ENCODE data around the gene NLRC3.

Gene NLRC3

GRCh38 chr16:3548445-3548844 lies 28.8 kb downstream of the NLRC3 start:
- no peak overlapping the region for H3K4me2 ChIP-seq
- H3K36me3 ChIP-seq, result peaks cover 13 to 100% (median 94%) of the 10 kb centered on the region in 11 experiments; a peak in 21 of 22 replicates
- peaks cover 0 to 8% (median 0%) of the 10 kb centered on the region in 11 experiments; a peak in 4 of 22 replicates for H3K9me3 ChIP-seq (replicated peaks in 1 of 11)
- no peak overlapping the region for H3K4me3 ChIP-seq
- H3K27ac ChIP-seq, result no peak overlapping the region
- TF ChIP-seq Cebpa-rat (IDR thresholded peaks at IDR 0.05), result no peak
- peaks cover 0 to 14% (median 10%) of the 10 kb centered on the region in 10 experiments; a peak in 13 of 20 replicates for H3K4me1 ChIP-seq
- no peaks in the 10 kb centered on the region for H3K27me3 ChIP-seq
- H4K20me1 ChIP-seq, result peaks cover 0 to 25% (median 4%) of the 10 kb centered on the region in 11 experiments; a peak in 6 of 22 replicates
- H3K9ac ChIP-seq, result no peak overlapping the region

GRCh38 chr16:3546986-3547682 lies 30.1 kb downstream of the NLRC3 start:
- Histone ChIP-seq H3K4me2 (no peak overlapping the region), H3K27me3 (no peaks in the 10 kb centered on the region), H3K9ac (no peak overlapping the region), H3K4me1 (peaks cover 0 to 15% (median 8%) of the 10 kb centered on the region in 10 experiments; a peak in 12 of 20 replicates), H3K9me3 (replicated peaks in 1 of 11) (peaks cover 0 to 4% (median 0%) of the 10 kb centered on the region in 11 experiments; a peak in 4 of 22 replicates), H3K4me3 (no peak overlapping the region), H3K27ac (no peak overlapping the region), H4K20me1 (peaks cover 0 to 34% (median 4%) of the 10 kb centered on the region in 11 experiments; a peak in 7 of 22 replicates), H3K36me3 (peaks cover 13 to 100% (median 90%) of the 10 kb centered on the region in 11 experiments; a peak in 21 of 22 replicates)
- TF ChIP-seq Cebpa-rat (IDR thresholded peaks at IDR 0.05), result no peak

GRCh38 chr16:3542601-3543373 lies 34.4 kb downstream of the NLRC3 start:
- H3K4me1 ChIP-seq, result peaks cover 0 to 20% (median 10%) of the 10 kb centered on the region in 10 experiments; a peak in 11 of 20 replicates
- H3K9me3 ChIP-seq (replicated peaks in 1 of 11), result no peaks in the 10 kb centered on the region
- no peak overlapping the region for H3K4me3 ChIP-seq
- H3K27me3 ChIP-seq, result no peaks in the 10 kb centered on the region
- peaks cover 0 to 19% (median 5%) of the 10 kb centered on the region in 11 experiments; a peak in 4 of 22 replicates for H4K20me1 ChIP-seq
- H3K4me2 ChIP-seq, result peak overlapping the region in 5 of 11 experiments; percentile 8 to 28 (median 19); a peak in 5 of 22 replicates
- H3K36me3 ChIP-seq, result peaks cover 17 to 97% (median 84%) of the 10 kb centered on the region in 11 experiments; a peak in 21 of 22 replicates
- TF ChIP-seq Cebpa-rat (IDR thresholded peaks at IDR 0.05), result no peak
- peak overlapping the region in 4 of 11 experiments; percentile 11 to 34 (median 19); a peak in 3 of 22 replicates for H3K27ac ChIP-seq
- H3K9ac ChIP-seq, result no peak overlapping the region; a peak in 1 of 22 replicates

GRCh38 chr16:3541527-3542155 lies 35.6 kb downstream of the NLRC3 start:
- Histone ChIP-seq H3K27ac (no peak overlapping the region), H3K27me3 (no peaks in the 10 kb centered on the region), H3K4me2 (peak overlapping the region in 3 of 11 experiments; percentile 13 to 28 (median 19); a peak in 3 of 22 replicates), H3K4me3 (no peak overlapping the region), H3K36me3 (peaks cover 25 to 94% (median 77%) of the 10 kb centered on the region in 11 experiments), H3K9ac (no peak overlapping the region), H3K9me3 (replicated peaks in 1 of 11) (no peaks in the 10 kb centered on the region), H3K4me1 (peaks cover 0 to 20% (median 10%) of the 10 kb centered on the region in 10 experiments; a peak in 11 of 20 replicates), H4K20me1 (peaks cover 0 to 18% (median 5%) of the 10 kb centered on the region in 11 experiments; a peak in 4 of 22 replicates)
- no peak for TF ChIP-seq Cebpa-rat (IDR thresholded peaks at IDR 0.05)

GRCh38 chr16:3538222-3538621 lies 39.0 kb downstream of the NLRC3 start:
- Histone ChIP-seq H3K36me3 (peaks cover 48 to 94% (median 70%) of the 10 kb centered on the region in 11 experiments), H3K4me2 (no peak overlapping the region), H3K4me1 (peaks cover 0 to 16% (median 8%) of the 10 kb centered on the region in 10 experiments; a peak in 10 of 20 replicates), H3K9me3 (replicated peaks in 1 of 11) (no peaks in the 10 kb centered on the region), H3K4me3 (no peak overlapping the region), H3K27ac (no peak overlapping the region), H3K9ac (no peak overlapping the region), H4K20me1 (peaks cover 0 to 45% (median 0%) of the 10 kb centered on the region in 11 experiments; a peak in 6 of 22 replicates), H3K27me3 (no peaks in the 10 kb centered on the region)
- TF ChIP-seq Cebpa-rat (IDR thresholded peaks at IDR 0.05), result no peak

- TF ChIP-seq Cebpa-rat (IDR thresholded peaks at IDR 0.05), result no peak
- peaks cover 48 to 92% (median 67%) of the 10 kb centered on the region in 11 experiments for H3K36me3 ChIP-seq
- H3K27me3 ChIP-seq, result no peaks in the 10 kb centered on the region
- peaks cover 0 to 4% (median 0%) of the 10 kb centered on the region in 10 experiments; a peak in 6 of 20 replicates for H3K4me1 ChIP-seq
- H3K9ac ChIP-seq, result no peak overlapping the region
- no peaks in the 10 kb centered on the region for H3K9me3 ChIP-seq (replicated peaks in 1 of 11)
- H4K20me1 ChIP-seq, result peaks cover 0 to 34% (median 0%) of the 10 kb centered on the region in 11 experiments; a peak in 6 of 22 replicates
- no peak overlapping the region for H3K4me2 ChIP-seq
- H3K4me3 ChIP-seq, result no peak overlapping the region
- no peak overlapping the region; a peak in 1 of 22 replicates for H3K27ac ChIP-seq
Observed at GRCh38 chr16:3536851-3537250, 40.4 kb downstream of the NLRC3 start.

GRCh38 chr16:3536271-3536731 lies 40.9 kb downstream of the NLRC3 start:
- no peak for TF ChIP-seq Cebpa-rat (IDR thresholded peaks at IDR 0.05)
- Histone ChIP-seq H3K9me3 (replicated peaks in 1 of 11) (no peaks in the 10 kb centered on the region), H3K36me3 (peaks cover 42 to 92% (median 64%) of the 10 kb centered on the region in 11 experiments), H4K20me1 (peaks cover 0 to 29% (median 0%) of the 10 kb centered on the region in 11 experiments; a peak in 4 of 22 replicates), H3K27me3 (no peaks in the 10 kb centered on the region), H3K9ac (no peak overlapping the region; a peak in 1 of 22 replicates), H3K4me3 (no peak overlapping the region), H3K4me1 (no peaks in the 10 kb centered on the region), H3K27ac (no peak overlapping the region), H3K4me2 (no peak overlapping the region)

GRCh38 chr16:3534126-3534525 lies 43.1 kb downstream of the NLRC3 start:
- H3K4me1 ChIP-seq, result no peaks in the 10 kb centered on the region
- H3K4me3 ChIP-seq, result no peak overlapping the region
- peaks cover 34 to 85% (median 61%) of the 10 kb centered on the region in 11 experiments for H3K36me3 ChIP-seq
- no peaks in the 10 kb centered on the region for H3K27me3 ChIP-seq
- no peak overlapping the region for H3K27ac ChIP-seq
- no peak overlapping the region for H3K4me2 ChIP-seq
- H3K9me3 ChIP-seq (replicated peaks in 1 of 11), result no peaks in the 10 kb centered on the region
- peaks cover 0 to 28% (median 0%) of the 10 kb centered on the region in 11 experiments; a peak in 4 of 22 replicates for H4K20me1 ChIP-seq
- H3K9ac ChIP-seq, result no peak overlapping the region
- no peak for TF ChIP-seq Cebpa-rat (IDR thresholded peaks at IDR 0.05)

All from BLaER1 treated with 17β-estradiol and CSF1 and Interleukin-3, amounts not matched to agents 10 nM and 100 nM (cell line).